HepG2 (cell line): Measurements from ENCODE around the gene CSNK2B. TPM values are rescaled to one million over a fixed set of nuclear protein-coding genes. Genes with fewer than 3 reads are reported as not detected.

Experiments
- ARHGAP35 ChIP-seq: sonication (generic); formaldehyde crosslinking; IDR thresholded peaks from 2 replicates; pipeline ENCODE4 v1.9.0; 2022; ENCODE audit warnings: mild to moderate bottlenecking, inconsistent platforms, moderate library complexity, missing genetic modification reagents, borderline replicate concordance
- CEBPB ChIP-seq: IDR thresholded peaks from 2 replicates; pipeline ENCODE4 v1.6.1; 2011; ENCODE audit warnings: low read depth, low read length, improper control_type of control experiment, borderline replicate concordance
- CREB1 ChIP-seq, 2 experiments: fragments of 450-650 bp in 1 of 2; IDR thresholded peaks; 2 replicates each; pipeline ENCODE4 v1.6.1; 2016 to 2017; ENCODE audit warnings: control low read depth in 1 of 2, mild to moderate bottlenecking in 1 of 2, missing compliant biosample characterization in 1 of 2, missing genetic modification characterization in 1 of 2
- ELF4 ChIP-seq: sonication (generic); formaldehyde crosslinking; IDR thresholded peaks from 2 replicates; pipeline ENCODE4 v1.5.0; 2020; ENCODE audit warnings: missing genetic modification reagents, mild to moderate bottlenecking, moderate library complexity, borderline replicate concordance
- ESRRA ChIP-seq: sonication (generic); formaldehyde crosslinking; IDR thresholded peaks from 2 replicates; pipeline ENCODE4 v1.5.1; 2020; ENCODE audit warnings: mild to moderate bottlenecking, low read depth, missing genetic modification reagents
- NFRKB ChIP-seq: fragments of 450-650 bp; IDR thresholded peaks from 2 replicates; pipeline ENCODE4 v1.6.1; 2017
- PHF20 ChIP-seq: sonication (generic); formaldehyde crosslinking; IDR thresholded peaks from 2 replicates; pipeline ENCODE4 v1.5.0; 2020; ENCODE audit warnings: mild to moderate bottlenecking, missing genetic modification reagents
- SAFB2 ChIP-seq: sonication (generic); formaldehyde crosslinking; IDR thresholded peaks from 2 replicates; pipeline ENCODE4 v1.5.1; 2020; ENCODE audit warnings: missing genetic modification reagents, low read depth, mild to moderate bottlenecking, borderline replicate concordance
- SNAPC4 ChIP-seq: sonication (generic); formaldehyde crosslinking; IDR thresholded peaks from 2 replicates; pipeline ENCODE4 v1.4.0; 2020; ENCODE audit warnings: mild to moderate bottlenecking, missing genetic modification reagents
- THAP7 ChIP-seq: sonication (generic); formaldehyde crosslinking; IDR thresholded peaks from 2 replicates; pipeline ENCODE4 v1.8.1; 2023; ENCODE audit warnings: mild to moderate bottlenecking, missing genetic modification reagents
- U2AF1 ChIP-seq: fragments of 200-400 bp; formaldehyde crosslinking; optimal IDR thresholded peaks from 2 replicates; pipeline ENCODE3; 2017; ENCODE audit warnings: mild to moderate bottlenecking, low read depth, low read length
- ZBTB43 ChIP-seq: sonication (generic); formaldehyde crosslinking; conservative IDR thresholded peaks from 2 replicates; pipeline ENCODE4 v1.4.0; 2020; ENCODE audit warnings: missing genetic modification reagents
- ZBTB7B ChIP-seq: sonication (generic); formaldehyde crosslinking; IDR thresholded peaks from 2 replicates; pipeline ENCODE4 v1.4.0; 2020; ENCODE audit warnings: missing genetic modification reagents
- ZFYVE20 ChIP-seq: sonication (generic); formaldehyde crosslinking; IDR thresholded peaks from 2 replicates; pipeline ENCODE4 v1.8.0; 2023; ENCODE audit warnings: low read depth, mild to moderate bottlenecking, moderate library complexity, missing genetic modification reagents, borderline replicate concordance
- ZNF558 ChIP-seq: sonication (generic); formaldehyde crosslinking; IDR thresholded peaks from 2 replicates; pipeline ENCODE4 v1.9.0; 2022; ENCODE audit warnings: mild to moderate bottlenecking, missing genetic modification reagents, borderline replicate concordance
- ZUFSP ChIP-seq: sonication (generic); formaldehyde crosslinking; IDR thresholded peaks from 2 replicates; pipeline ENCODE4 v1.9.0; 2021; ENCODE audit warnings: missing genetic modification reagents, mild to moderate bottlenecking, borderline replicate concordance
- polyA plus RNA-seq, 8 experiments: library from polyadenylated mRNA; depleted of rRNA in 3 of 8; stranded (reverse) in 7 of 8; unstranded in 1 of 8; fragments of >200 nt; fragmentation: Illumina TruSeq in 4 of 8; extraction: Trizol in 4 of 8; gene quantifications; 2 replicates each; pipeline versions ENCODE4 v1.2.1 to v1.2.3, GENCODE V29; 2011 to 2016; ENCODE audit warnings: low read depth in 4 of 8, missing spikeins in 1 of 8, mixed read lengths in 1 of 8; ENCODE audit not compliant: insufficient read depth in 1 of 8
- total RNA-seq, 5 experiments: library from RNA; depleted of rRNA; stranded (reverse); fragments of >200 nt; fragmentation: Illumina TruSeq; extraction: Trizol; gene quantifications; 2 replicates each; pipeline ENCODE4 v1.2.3, GENCODE V29; 2016; ENCODE audit warnings: low read depth in 1 of 5

The CSNK2B gene
- total and polyA plus RNA-seq, 2 of the 13 experiments (the other 11 are each of a cell fraction or from before 2014, with no cell fraction given) = 111 to 296 TPM

- TF ChIP-seq ZNF558 (CRISPR knock-in tag) (0 out of 2 replicates have a peak, but pooled peaks have one; percentile 12), PHF20 (CRISPR knock-in tag) (peak; percentile 65), ZBTB43 (CRISPR knock-in tag) (peak; percentile 85), ZBTB7B (CRISPR knock-in tag) (peak; percentile 84), ZUFSP (no peak), CREB1 (IDR thresholded peaks at IDR 0.05) (no peak), CREB1 (CRISPR knock-in tag; IDR thresholded peaks at IDR 0.05) (no peak), THAP7 (CRISPR knock-in tag) (no peak), U2AF1 (no peak), ZFYVE20 (peak; percentile 52; the same call in 1 of the 2 replicates), ARHGAP35 (CRISPR knock-in tag) (peak; percentile 87; the same call in 1 of the 2 replicates), SAFB2 (CRISPR knock-in tag) (peak; percentile 96), CEBPB (peak; percentile 40; the same call in 1 of the 2 replicates), ESRRA (CRISPR knock-in tag) (no peak), ELF4 (no peak; the same call in 1 of the 2 replicates), SNAPC4 (no peak; the same call in 1 of the 2 replicates), NFRKB (no peak)
Measured at GRCh38 chr6:31660381-31661261, 5.3 kb upstream of the CSNK2B start, which contains the start of gene C6orf47 (continued).
